SU-DHL-6 (cell line): ENCODE results near the gene TSPYL6.

ENCODE experiments used
- H2AFZ ChIP-seq: fragments of 200-600 bp; sonication (generic); 2 replicates; pipeline ENCODE4 v1.6.1; 2014; ENCODE audit warnings: low read depth, mild to moderate bottlenecking, moderate library complexity, mixed read lengths, antibody characterized with exemption, low read length; ENCODE audit not compliant: severe bottlenecking
- H3F3A ChIP-seq: fragments of 200-600 bp; shearing (Covaris generic); 2 replicates; pipeline ENCODE4 v1.6.0; 2016; ENCODE audit warnings: antibody characterized with exemption, mild to moderate bottlenecking; ENCODE audit not compliant: insufficient read depth
- H3K27ac ChIP-seq: fragments of 200-600 bp; sonication (generic); 2 replicates; pipeline ENCODE4 v1.5.1; 2016; ENCODE audit warnings: low read depth, mild to moderate bottlenecking, low read length, moderate library complexity, mixed read lengths
- H3K27me3 ChIP-seq: fragments of 200-600 bp; sonication (generic), shearing (Covaris generic); 2 replicates; pipeline ENCODE4 v1.6.0; 2014; ENCODE audit warnings: mild to moderate bottlenecking, low read length
- H3K36me3 ChIP-seq: fragments of 200-600 bp; sonication (generic); 2 replicates; pipeline ENCODE4 v1.6.1; 2014; ENCODE audit warnings: mild to moderate bottlenecking, low read length, mixed read lengths
- H3K4me2 ChIP-seq: fragments of 300-600, 200-600 bp; shearing (Covaris generic), sonication (generic); 2 replicates; pipeline ENCODE4 v1.6.0; 2014; ENCODE audit warnings: low read length, low read depth, mild to moderate bottlenecking; ENCODE audit not compliant: poor library complexity, severe bottlenecking
- H3K4me3 ChIP-seq: fragments of 200-600 bp; sonication (generic); 2 replicates; pipeline ENCODE4 v1.5.1; 2014; ENCODE audit warnings: antibody characterized with exemption, low read length, mild to moderate bottlenecking, mixed read lengths; ENCODE audit not compliant: insufficient read depth, poor library complexity, severe bottlenecking
- H3K79me2 ChIP-seq: fragments of 200-600 bp; sonication (generic); 2 replicates; pipeline ENCODE4 v1.6.1; 2014; ENCODE audit warnings: mild to moderate bottlenecking, low read length, moderate library complexity; ENCODE audit not compliant: insufficient read depth
- H3K9ac ChIP-seq: fragments of 200-600 bp; sonication (generic); 2 replicates; pipeline ENCODE4 v1.7.0; 2014; ENCODE audit warnings: mild to moderate bottlenecking, low read length
- H3K9me2 ChIP-seq: fragments of 200-600 bp; sonication (generic); replicated peaks from 2 replicates; pipeline ENCODE4 v1.6.1; 2014; ENCODE audit warnings: low read length; ENCODE audit not compliant: insufficient read depth
- H3K9me3 ChIP-seq: fragments of 200-600 bp; sonication (generic); 2 replicates; pipeline ENCODE4 v1.6.1; 2014; ENCODE audit warnings: low read length, mixed read lengths; ENCODE audit not compliant: insufficient read depth
- H4K20me1 ChIP-seq: fragments of 200-600 bp; sonication (generic); 2 replicates; pipeline ENCODE4 v1.6.1; 2014; ENCODE audit warnings: low read depth, mild to moderate bottlenecking, antibody characterized with exemption, low read length, moderate library complexity, mixed read lengths
- EZH2phosphoT487 ChIP-seq: fragments of 200-600 bp; sonication (generic), shearing (Covaris generic); conservative IDR thresholded peaks from 2 replicates; pipeline ENCODE4 v1.6.1; 2018; ENCODE audit warnings: mild to moderate bottlenecking, antibody characterized with exemption, low read length, moderate library complexity, mixed read lengths
- TF ChIP-seq, protein P1 (sequence below): fragments of 200-600 bp; sonication (generic); IDR thresholded peaks from one replicate; pipeline ENCODE4 v1.5.1; 2017; ENCODE audit warnings: antibody characterized with exemption, mild to moderate bottlenecking, low read length, moderate library complexity; ENCODE audit not compliant: insufficient read depth, poor library complexity, severe bottlenecking

Gene TSPYL6

GRCh38 chr2:54206596-54206995 is 49.4 kb downstream of the TSPYL6 start:
- H4K20me1 ChIP-seq = no peaks in the 10 kb centered on the region
- H3K36me3 ChIP-seq = no peaks in the 10 kb centered on the region
- H3K27ac ChIP-seq = no peak overlapping the region
- no peak overlapping the region for H3K9ac ChIP-seq
- H3K4me2 ChIP-seq = no peak overlapping the region
- no peaks in the 10 kb centered on the region for H3K27me3 ChIP-seq
- H3K79me2 ChIP-seq = no peaks in the 10 kb centered on the region
- H2AFZ ChIP-seq = no peak overlapping the region
- H3K9me3 ChIP-seq = no peaks in the 10 kb centered on the region
- no peaks in the 10 kb centered on the region for H3F3A ChIP-seq
- H3K9me2 ChIP-seq = no peaks in the 10 kb centered on the region
- TF ChIP-seq EZH2phosphoT487 = no peak
- TF ChIP-seq, protein P1, sequence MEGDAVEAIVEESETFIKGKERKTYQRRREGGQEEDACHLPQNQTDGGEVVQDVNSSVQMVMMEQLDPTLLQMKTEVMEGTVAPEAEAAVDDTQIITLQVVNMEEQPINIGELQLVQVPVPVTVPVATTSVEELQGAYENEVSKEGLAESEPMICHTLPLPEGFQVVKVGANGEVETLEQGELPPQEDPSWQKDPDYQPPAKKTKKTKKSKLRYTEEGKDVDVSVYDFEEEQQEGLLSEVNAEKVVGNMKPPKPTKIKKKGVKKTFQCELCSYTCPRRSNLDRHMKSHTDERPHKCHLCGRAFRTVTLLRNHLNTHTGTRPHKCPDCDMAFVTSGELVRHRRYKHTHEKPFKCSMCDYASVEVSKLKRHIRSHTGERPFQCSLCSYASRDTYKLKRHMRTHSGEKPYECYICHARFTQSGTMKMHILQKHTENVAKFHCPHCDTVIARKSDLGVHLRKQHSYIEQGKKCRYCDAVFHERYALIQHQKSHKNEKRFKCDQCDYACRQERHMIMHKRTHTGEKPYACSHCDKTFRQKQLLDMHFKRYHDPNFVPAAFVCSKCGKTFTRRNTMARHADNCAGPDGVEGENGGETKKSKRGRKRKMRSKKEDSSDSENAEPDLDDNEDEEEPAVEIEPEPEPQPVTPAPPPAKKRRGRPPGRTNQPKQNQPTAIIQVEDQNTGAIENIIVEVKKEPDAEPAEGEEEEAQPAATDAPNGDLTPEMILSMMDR = peak; percentile 56
- H3K4me3 ChIP-seq = no peak overlapping the region

GRCh38 chr2:54204476-54204875 is 51.6 kb downstream of the TSPYL6 start:
- no peaks in the 10 kb centered on the region for H3K79me2 ChIP-seq

More at GRCh38 chr2:54204476-54204875, 51.6 kb downstream of the TSPYL6 start:
- H3K4me2 ChIP-seq = no peak overlapping the region
- no peak overlapping the region for H3K9ac ChIP-seq
- H3K9me2 ChIP-seq = no peaks in the 10 kb centered on the region
- H3K27me3 ChIP-seq = no peaks in the 10 kb centered on the region
- H3K4me3 ChIP-seq = no peak overlapping the region
- no peaks in the 10 kb centered on the region for H3K9me3 ChIP-seq
- H2AFZ ChIP-seq = no peak overlapping the region
- H4K20me1 ChIP-seq = no peaks in the 10 kb centered on the region
- H3F3A ChIP-seq = no peaks in the 10 kb centered on the region
- H3K27ac ChIP-seq = no peak overlapping the region
- no peak for TF ChIP-seq EZH2phosphoT487
- TF ChIP-seq, protein P1 = no peak
- no peaks in the 10 kb centered on the region for H3K36me3 ChIP-seq
